HepG2 (cell line): ENCODE data around the gene CTU2. TPM values are rescaled to one million over a fixed set of nuclear protein-coding genes. Genes with fewer than 3 reads are reported as not detected.

ENCODE experiments used
- ATF7-NPFF ChIP-seq: sonication (generic); formaldehyde crosslinking; IDR thresholded peaks from 2 replicates; pipeline ENCODE4 v1.8.1; 2023; ENCODE audit warnings: mild to moderate bottlenecking, low read depth, missing genetic modification reagents, moderate library complexity
- ELK4 ChIP-seq: sonication (generic); formaldehyde crosslinking; IDR thresholded peaks from 2 replicates; pipeline ENCODE4 v1.9.0; 2021; ENCODE audit warnings: missing genetic modification reagents, borderline replicate concordance
- FOXP4 ChIP-seq: sonication (generic); formaldehyde crosslinking; IDR thresholded peaks from 2 replicates; pipeline ENCODE4 v1.4.0; 2020; ENCODE audit warnings: missing genetic modification reagents
- HHEX ChIP-seq: IDR thresholded peaks from 2 replicates; pipeline ENCODE4 v1.6.1; 2016; ENCODE audit warnings: control low read depth
- HNF4G ChIP-seq, 2 experiments: sonication (generic) in 1 of 2; formaldehyde crosslinking in 1 of 2; IDR thresholded peaks; 2 replicates each; pipeline versions ENCODE4 v1.4.0 to v1.6.1; 2011 to 2020; ENCODE audit warnings: borderline replicate concordance in 2 of 2, low read depth in 2 of 2, mild to moderate bottlenecking in 2 of 2, low read length in 1 of 2, missing genetic modification reagents in 1 of 2, moderate library complexity in 1 of 2
- MAFG ChIP-seq: sonication (generic); formaldehyde crosslinking; IDR thresholded peaks from 2 replicates; pipeline ENCODE4 v1.5.1; 2020; ENCODE audit warnings: mild to moderate bottlenecking, missing genetic modification reagents
- MEIS2 ChIP-seq: sonication (generic); formaldehyde crosslinking; IDR thresholded peaks from 2 replicates; pipeline ENCODE4 v1.9.0; 2021; ENCODE audit warnings: mild to moderate bottlenecking, missing genetic modification reagents
- NCOR1 ChIP-seq: fragments of 200-600 bp; sonication (generic); IDR thresholded peaks from 2 replicates; pipeline ENCODE4 v1.7.0; 2017; ENCODE audit warnings: antibody characterized with exemption, low read length, borderline replicate concordance
- XRCC5 ChIP-seq: fragments of 200-400 bp; formaldehyde crosslinking; optimal IDR thresholded peaks from 2 replicates; pipeline ENCODE3; 2017; ENCODE audit warnings: mild to moderate bottlenecking, low read length
- ZFP1 ChIP-seq: IDR thresholded peaks from 2 replicates; pipeline ENCODE4 v1.6.1; 2016
- ZMYM2 ChIP-seq: sonication (generic); formaldehyde crosslinking; IDR thresholded peaks from 2 replicates; pipeline ENCODE4 v1.8.0; 2022; ENCODE audit warnings: mild to moderate bottlenecking, missing genetic modification reagents
- ZNF577 ChIP-seq: sonication (generic); formaldehyde crosslinking; IDR thresholded peaks from 2 replicates; pipeline ENCODE4 v1.4.0; 2020; ENCODE audit warnings: mild to moderate bottlenecking, low read depth, missing genetic modification reagents, borderline replicate concordance
- polyA plus RNA-seq, 8 experiments: library from polyadenylated mRNA; depleted of rRNA in 3 of 8; stranded (reverse) in 7 of 8; unstranded in 1 of 8; fragments of >200 nt; fragmentation: Illumina TruSeq in 4 of 8; extraction: Trizol in 4 of 8; gene quantifications; 2 replicates each; pipeline versions ENCODE4 v1.2.1 to v1.2.3, GENCODE V29; 2011 to 2016; ENCODE audit warnings: low read depth in 4 of 8, missing spikeins in 1 of 8, mixed read lengths in 1 of 8; ENCODE audit not compliant: insufficient read depth in 1 of 8
- total RNA-seq, 5 experiments: library from RNA; depleted of rRNA; stranded (reverse); fragments of >200 nt; fragmentation: Illumina TruSeq; extraction: Trizol; gene quantifications; 2 replicates each; pipeline ENCODE4 v1.2.3, GENCODE V29; 2016; ENCODE audit warnings: low read depth in 1 of 5
- TF ChIP-seq, protein P1 (sequence below): sonication (generic); formaldehyde crosslinking; conservative IDR thresholded peaks from 2 replicates; pipeline ENCODE4 v1.5.0; 2020; ENCODE audit warnings: missing genetic modification reagents
- TF ChIP-seq, protein P2 (sequence below): sonication (generic); formaldehyde crosslinking; IDR thresholded peaks from 2 replicates; pipeline ENCODE4 v1.5.0; 2020; ENCODE audit warnings: mild to moderate bottlenecking, missing genetic modification reagents
- TF ChIP-seq, protein P3 (sequence below): sonication (generic); formaldehyde crosslinking; IDR thresholded peaks from 2 replicates; pipeline ENCODE4 v1.4.0; 2020; ENCODE audit warnings: low read depth, mild to moderate bottlenecking, missing genetic modification reagents
- TF ChIP-seq, protein P4 (sequence below): sonication (generic); formaldehyde crosslinking; IDR thresholded peaks from 2 replicates; pipeline ENCODE4 v1.5.1; 2020; ENCODE audit warnings: missing genetic modification reagents, mild to moderate bottlenecking, borderline replicate concordance
- TF ChIP-seq, protein P5 (sequence below): sonication (generic); formaldehyde crosslinking; IDR thresholded peaks from 2 replicates; pipeline ENCODE4 v1.4.0; 2020; ENCODE audit warnings: mild to moderate bottlenecking, missing genetic modification reagents

CTU2 gene
- total and polyA plus RNA-seq, 2 of the 13 experiments (the other 11 are each of a cell fraction or from before 2014, with no cell fraction given), result 13.3 to 21.9 TPM

DNA sequence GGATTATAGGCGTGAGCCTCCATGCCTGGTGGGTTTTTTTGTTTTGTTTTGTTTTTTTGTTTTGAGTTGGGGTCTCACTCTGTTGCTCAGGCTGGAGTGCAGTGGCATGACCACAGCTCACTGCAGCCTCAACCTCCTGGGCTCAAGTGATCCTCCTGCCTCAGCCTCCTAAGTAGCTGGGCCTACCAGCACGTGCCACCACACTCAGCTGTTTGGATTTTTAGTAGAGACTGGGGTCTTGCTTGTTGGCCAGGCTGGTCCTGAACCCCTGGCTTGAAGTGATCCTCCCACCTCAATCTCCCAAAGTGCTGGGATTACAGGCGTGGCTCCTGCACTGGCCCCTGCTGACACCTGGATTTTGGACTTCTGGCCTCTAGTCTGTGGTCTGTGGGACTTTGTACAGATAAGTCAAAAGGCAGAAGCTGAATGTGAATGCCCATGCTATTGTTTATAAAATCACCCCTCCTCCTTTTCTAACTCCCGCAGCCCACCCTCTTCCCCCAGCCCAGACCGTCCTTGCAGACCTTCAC lies 25.7 kb upstream of the CTU2 start (continued):
- TF ChIP-seq, protein P1, sequence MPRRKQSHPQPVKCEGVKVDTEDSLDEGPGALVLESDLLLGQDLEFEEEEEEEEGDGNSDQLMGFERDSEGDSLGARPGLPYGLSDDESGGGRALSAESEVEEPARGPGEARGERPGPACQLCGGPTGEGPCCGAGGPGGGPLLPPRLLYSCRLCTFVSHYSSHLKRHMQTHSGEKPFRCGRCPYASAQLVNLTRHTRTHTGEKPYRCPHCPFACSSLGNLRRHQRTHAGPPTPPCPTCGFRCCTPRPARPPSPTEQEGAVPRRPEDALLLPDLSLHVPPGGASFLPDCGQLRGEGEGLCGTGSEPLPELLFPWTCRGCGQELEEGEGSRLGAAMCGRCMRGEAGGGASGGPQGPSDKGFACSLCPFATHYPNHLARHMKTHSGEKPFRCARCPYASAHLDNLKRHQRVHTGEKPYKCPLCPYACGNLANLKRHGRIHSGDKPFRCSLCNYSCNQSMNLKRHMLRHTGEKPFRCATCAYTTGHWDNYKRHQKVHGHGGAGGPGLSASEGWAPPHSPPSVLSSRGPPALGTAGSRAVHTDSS (CRISPR knock-in tag), result no peak
- TF ChIP-seq XRCC5 (no peak), MAFG (CRISPR knock-in tag) (no peak), ATF7-NPFF (CRISPR knock-in tag) (0 out of 2 replicates have a peak, but pooled peaks have one; percentile 48), ELK4 (CRISPR knock-in tag) (no peak), NCOR1 (peak; percentile 37), HHEX (CRISPR knock-in tag) (no peak), ZNF577 (CRISPR knock-in tag) (no peak), ZMYM2 (CRISPR knock-in tag) (peak; percentile 72), ZFP1 (CRISPR knock-in tag) (no peak), FOXP4 (no peak), HNF4G (IDR thresholded peaks at IDR 0.05; ENCODE audit: borderline replicate concordance, low read depth, low read length) (0 out of 2 replicates have a peak, but pooled peaks have one; percentile 30), HNF4G (CRISPR knock-in tag; IDR thresholded peaks at IDR 0.05; ENCODE audit: borderline replicate concordance, low read depth) (no peak), MEIS2 (CRISPR knock-in tag) (no peak)
- TF ChIP-seq, protein P2, sequence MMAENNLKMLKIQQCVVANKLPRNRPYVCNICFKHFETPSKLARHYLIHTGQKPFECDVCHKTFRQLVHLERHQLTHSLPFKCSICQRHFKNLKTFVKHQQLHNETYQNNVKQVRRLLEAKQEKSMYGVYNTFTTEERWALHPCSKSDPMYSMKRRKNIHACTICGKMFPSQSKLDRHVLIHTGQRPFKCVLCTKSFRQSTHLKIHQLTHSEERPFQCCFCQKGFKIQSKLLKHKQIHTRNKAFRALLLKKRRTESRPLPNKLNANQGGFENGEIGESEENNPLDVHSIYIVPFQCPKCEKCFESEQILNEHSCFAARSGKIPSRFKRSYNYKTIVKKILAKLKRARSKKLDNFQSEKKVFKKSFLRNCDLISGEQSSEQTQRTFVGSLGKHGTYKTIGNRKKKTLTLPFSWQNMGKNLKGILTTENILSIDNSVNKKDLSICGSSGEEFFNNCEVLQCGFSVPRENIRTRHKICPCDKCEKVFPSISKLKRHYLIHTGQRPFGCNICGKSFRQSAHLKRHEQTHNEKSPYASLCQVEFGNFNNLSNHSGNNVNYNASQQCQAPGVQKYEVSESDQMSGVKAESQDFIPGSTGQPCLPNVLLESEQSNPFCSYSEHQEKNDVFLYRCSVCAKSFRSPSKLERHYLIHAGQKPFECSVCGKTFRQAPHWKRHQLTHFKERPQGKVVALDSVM (CRISPR knock-in tag), result peak; percentile 89
- TF ChIP-seq, protein P3, sequence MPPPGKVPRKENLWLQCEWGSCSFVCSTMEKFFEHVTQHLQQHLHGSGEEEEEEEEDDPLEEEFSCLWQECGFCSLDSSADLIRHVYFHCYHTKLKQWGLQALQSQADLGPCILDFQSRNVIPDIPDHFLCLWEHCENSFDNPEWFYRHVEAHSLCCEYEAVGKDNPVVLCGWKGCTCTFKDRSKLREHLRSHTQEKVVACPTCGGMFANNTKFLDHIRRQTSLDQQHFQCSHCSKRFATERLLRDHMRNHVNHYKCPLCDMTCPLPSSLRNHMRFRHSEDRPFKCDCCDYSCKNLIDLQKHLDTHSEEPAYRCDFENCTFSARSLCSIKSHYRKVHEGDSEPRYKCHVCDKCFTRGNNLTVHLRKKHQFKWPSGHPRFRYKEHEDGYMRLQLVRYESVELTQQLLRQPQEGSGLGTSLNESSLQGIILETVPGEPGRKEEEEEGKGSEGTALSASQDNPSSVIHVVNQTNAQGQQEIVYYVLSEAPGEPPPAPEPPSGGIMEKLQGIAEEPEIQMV, result 0 out of 2 replicates have a peak, but pooled peaks have one; percentile 49
- TF ChIP-seq, protein P4, sequence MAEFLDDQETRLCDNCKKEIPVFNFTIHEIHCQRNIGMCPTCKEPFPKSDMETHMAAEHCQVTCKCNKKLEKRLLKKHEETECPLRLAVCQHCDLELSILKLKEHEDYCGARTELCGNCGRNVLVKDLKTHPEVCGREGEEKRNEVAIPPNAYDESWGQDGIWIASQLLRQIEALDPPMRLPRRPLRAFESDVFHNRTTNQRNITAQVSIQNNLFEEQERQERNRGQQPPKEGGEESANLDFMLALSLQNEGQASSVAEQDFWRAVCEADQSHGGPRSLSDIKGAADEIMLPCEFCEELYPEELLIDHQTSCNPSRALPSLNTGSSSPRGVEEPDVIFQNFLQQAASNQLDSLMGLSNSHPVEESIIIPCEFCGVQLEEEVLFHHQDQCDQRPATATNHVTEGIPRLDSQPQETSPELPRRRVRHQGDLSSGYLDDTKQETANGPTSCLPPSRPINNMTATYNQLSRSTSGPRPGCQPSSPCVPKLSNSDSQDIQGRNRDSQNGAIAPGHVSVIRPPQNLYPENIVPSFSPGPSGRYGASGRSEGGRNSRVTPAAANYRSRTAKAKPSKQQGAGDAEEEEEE, result no peak
- TF ChIP-seq, protein P5, sequence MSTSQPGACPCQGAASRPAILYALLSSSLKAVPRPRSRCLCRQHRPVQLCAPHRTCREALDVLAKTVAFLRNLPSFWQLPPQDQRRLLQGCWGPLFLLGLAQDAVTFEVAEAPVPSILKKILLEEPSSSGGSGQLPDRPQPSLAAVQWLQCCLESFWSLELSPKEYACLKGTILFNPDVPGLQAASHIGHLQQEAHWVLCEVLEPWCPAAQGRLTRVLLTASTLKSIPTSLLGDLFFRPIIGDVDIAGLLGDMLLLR (CRISPR knock-in tag), result 0 out of 2 replicates have a peak, but pooled peaks have one; percentile 50
